Subcutaneous abdominal adipose tissue (tissue), 5 donors: ENCODE measurements around the gene CLK3.
A peak's percentile ranks its signal among the peaks of the same experiment; 100 is the strongest.

Experiments
- H3K27ac ChIP-seq: one replicate; pipeline ENCODE4 v1.7.0; 2013; ENCODE audit warnings: low read depth, mild to moderate bottlenecking, inconsistent platforms, low read length, moderate library complexity
- H3K27me3 ChIP-seq, 5 donors: one replicate each; pipeline ENCODE4 v1.7.0; 2013; ENCODE audit warnings: low read length in 5 of 5, inconsistent platforms in 1 of 5; ENCODE audit not compliant: control insufficient read depth in 5 of 5, insufficient read depth in 4 of 5
- H3K36me3 ChIP-seq, 5 donors: one replicate each; pipeline ENCODE4 v1.7.0; 2013; ENCODE audit warnings: low read length in 5 of 5; ENCODE audit not compliant: control insufficient read depth in 5 of 5, insufficient read depth in 5 of 5
- H3K4me1 ChIP-seq, 5 donors: one replicate each; pipeline ENCODE4 v1.7.0; 2013; ENCODE audit warnings: low read length in 5 of 5, mild to moderate bottlenecking in 3 of 5, moderate library complexity in 1 of 5; ENCODE audit not compliant: control insufficient read depth in 5 of 5, insufficient read depth in 5 of 5
- H3K4me3 ChIP-seq, 5 donors: one replicate each; pipeline ENCODE4 v1.7.0; 2013; ENCODE audit warnings: low read length in 5 of 5, low read depth in 1 of 5
- H3K9ac ChIP-seq, 5 donors: one replicate each; pipeline ENCODE4 v1.7.0; 2013; ENCODE audit warnings: low read length in 5 of 5, mild to moderate bottlenecking in 4 of 5, moderate library complexity in 3 of 5
- H3K9me3 ChIP-seq, 5 donors: one replicate each; pipeline ENCODE4 v1.7.0; 2013; ENCODE audit warnings: low read length in 5 of 5; ENCODE audit not compliant: control insufficient read depth in 5 of 5
- donor health status: healthy.
- donor health status: healthy.
- donor health status: healthy.
- donor health status: healthy.
- donor health status: healthy.

CLK3 gene

DNA sequence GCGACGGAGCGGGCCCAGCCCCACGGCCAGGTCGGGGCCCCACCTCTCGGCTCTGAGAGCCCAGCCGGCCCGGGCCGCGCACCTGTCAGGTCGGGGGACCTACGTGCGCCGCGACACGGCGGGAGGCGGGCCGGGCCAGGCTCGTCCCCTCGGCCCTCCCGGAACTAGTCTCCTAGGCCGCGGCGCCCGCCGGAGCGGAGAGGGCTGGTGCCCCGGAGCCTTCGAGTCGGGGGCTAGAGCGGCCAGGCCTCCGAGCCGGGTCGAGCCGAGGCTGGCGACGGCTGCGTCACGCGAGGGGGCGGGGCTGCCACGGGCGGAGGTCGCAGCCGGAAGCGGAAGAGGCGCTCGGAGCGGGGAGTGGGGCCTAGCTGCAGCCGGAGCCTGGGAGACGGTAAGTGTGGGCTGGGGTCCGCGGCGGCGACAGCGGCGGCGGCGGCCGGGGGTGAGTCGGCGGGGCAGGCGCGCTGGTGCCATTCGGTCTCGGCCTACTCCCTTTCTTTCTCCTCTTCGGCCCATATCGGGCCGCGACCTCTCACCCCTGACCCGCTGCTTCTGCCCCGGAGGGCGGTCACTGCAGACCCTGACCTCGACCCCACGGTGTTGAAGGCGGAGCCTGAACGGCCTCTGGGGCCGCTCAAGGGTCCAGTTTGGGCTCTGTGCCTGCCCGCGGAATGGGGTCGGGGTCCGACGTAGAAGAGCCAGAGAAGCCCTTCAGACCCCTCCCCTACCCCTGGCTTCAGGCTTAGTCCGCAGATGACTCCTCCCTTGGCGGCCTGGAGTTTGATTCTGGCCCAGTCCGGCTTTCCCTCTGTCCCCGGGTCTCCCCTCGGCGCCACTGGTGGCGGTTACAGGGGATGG lies at the start of gene CLK3:
TSS of gene CLK3 (plus strand) at position 329 of the 858 bp plus-strand sequence. CDS start 3,361 bp downstream, outside the sequence.
- H3K27me3 ChIP-seq = no peaks in the 10 kb centered on the region
- H3K4me1 ChIP-seq = peaks cover 9 to 65% (median 57%) of the 10 kb centered on the region in 5 donors
- H3K9ac ChIP-seq = peak within 1 kb of the TSS; percentile 93 to 100 (median 100)
- H3K36me3 ChIP-seq = peaks cover 0 to 23% (median 18%) of the 10 kb centered on the region in 5 donors
- no peaks in the 10 kb centered on the region for H3K9me3 ChIP-seq
- peak within 1 kb of the TSS; percentile 80 to 98 (median 91) for H3K4me3 ChIP-seq
- H3K27ac ChIP-seq = peak within 1 kb of the TSS; percentile 96

DNA sequence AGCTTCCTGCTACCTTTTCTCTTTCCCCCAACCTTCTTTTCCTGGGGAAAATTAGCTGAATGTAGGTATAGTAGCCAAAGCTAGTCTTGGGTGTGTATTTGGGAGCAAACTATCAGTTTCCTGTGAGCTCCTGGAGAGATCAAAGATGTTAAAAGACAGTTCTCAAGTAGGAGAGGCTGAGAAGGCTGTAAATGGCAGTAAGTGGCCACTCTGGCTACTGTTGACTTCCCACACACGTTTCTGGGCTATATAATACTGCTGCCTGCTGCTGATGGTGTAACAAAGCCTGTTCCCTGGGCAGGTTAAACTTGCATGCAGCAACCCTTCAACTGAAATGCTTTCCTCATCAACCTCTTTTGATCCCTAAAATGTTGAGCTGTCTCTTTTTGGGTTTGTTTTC lies 47.0 kb upstream of the CLK3 start:
- H3K9me3 ChIP-seq = no peaks in the 10 kb centered on the region
- H3K9ac ChIP-seq = no peak overlapping the region
- no peak overlapping the region for H3K4me3 ChIP-seq
- peaks cover 15 to 30% (median 18%) of the 10 kb centered on the region in 5 donors for H3K36me3 ChIP-seq
- H3K4me1 ChIP-seq = no peaks in the 10 kb centered on the region
- H3K27ac ChIP-seq = no peak overlapping the region
- no peaks in the 10 kb centered on the region for H3K27me3 ChIP-seq

DNA sequence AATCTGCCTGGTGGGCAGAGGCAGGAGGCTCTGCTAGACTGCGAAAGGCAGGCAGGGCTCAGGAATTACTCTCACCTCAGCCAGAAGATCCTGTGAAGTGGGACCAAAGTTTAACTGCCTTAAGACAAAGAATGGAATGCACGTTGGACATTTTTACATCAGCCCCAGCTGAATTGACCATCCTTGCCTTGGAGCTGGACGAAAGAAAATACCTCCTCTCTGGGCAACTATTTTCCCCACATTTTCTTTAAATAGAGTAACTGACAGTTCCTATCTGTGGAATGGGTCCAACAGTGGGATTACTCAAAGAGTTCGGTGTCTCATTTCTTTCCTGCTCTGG lies 45.9 kb upstream of the CLK3 start:
- H3K27me3 ChIP-seq = no peaks in the 10 kb centered on the region
- H3K9me3 ChIP-seq = no peaks in the 10 kb centered on the region
- H3K27ac ChIP-seq = no peak overlapping the region
- peaks cover 12 to 36% (median 25%) of the 10 kb centered on the region in 5 donors for H3K36me3 ChIP-seq
- H3K9ac ChIP-seq = no peak overlapping the region
- H3K4me1 ChIP-seq = no peaks in the 10 kb centered on the region
- no peak overlapping the region for H3K4me3 ChIP-seq

DNA sequence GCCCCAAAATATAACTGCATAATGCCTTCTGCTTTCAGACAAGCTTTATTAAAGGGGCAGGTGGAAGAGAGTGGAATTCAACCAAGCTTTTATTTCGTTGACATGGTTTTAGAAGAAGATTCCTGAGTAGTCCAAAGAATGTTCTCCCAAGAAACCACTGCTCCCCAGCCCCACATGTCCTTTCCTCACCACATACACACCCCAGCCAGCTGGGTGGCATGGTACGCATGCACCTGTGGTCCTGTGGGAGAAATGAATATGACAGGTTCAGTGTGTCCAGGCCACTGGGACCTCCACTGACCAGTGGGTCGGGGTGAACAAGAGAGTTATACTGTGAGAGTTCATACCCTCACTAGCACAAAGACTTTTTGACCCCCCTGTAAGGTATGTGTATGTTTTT lies 44.4 kb upstream of the CLK3 start:
- Histone ChIP-seq H3K4me1 (no peaks in the 10 kb centered on the region), H3K9me3 (no peaks in the 10 kb centered on the region), H3K27ac (no peak overlapping the region), H3K4me3 (no peak overlapping the region), H3K36me3 (peaks cover 12 to 51% (median 34%) of the 10 kb centered on the region in 5 donors), H3K9ac (no peak overlapping the region), H3K27me3 (no peaks in the 10 kb centered on the region)

DNA sequence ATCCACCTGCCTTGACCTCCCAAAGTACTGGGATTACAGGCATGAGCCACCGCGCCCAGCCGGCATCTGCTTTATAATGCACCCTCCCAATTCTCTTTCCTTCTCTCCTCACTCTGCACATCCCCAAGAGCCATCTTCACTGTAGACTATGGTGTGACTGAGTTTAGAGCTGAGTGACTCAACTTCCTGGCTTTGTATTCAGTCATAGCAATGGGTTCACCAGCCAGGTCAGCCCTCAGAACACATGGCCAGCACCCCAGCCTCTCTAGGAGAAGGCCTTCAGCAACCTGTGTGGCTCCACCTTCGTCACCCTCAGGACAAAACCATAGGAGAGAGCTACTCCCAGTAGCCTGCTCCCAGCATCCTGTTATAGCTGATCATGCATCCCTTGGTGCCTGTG lies 41.6 kb upstream of the CLK3 start:
- no peaks in the 10 kb centered on the region for H3K9me3 ChIP-seq
- no peak overlapping the region for H3K4me3 ChIP-seq
- H3K4me1 ChIP-seq = no peaks in the 10 kb centered on the region
- no peak overlapping the region for H3K27ac ChIP-seq
- H3K9ac ChIP-seq = no peak overlapping the region
- H3K27me3 ChIP-seq = no peaks in the 10 kb centered on the region
- peaks cover 8 to 72% (median 51%) of the 10 kb centered on the region in 5 donors for H3K36me3 ChIP-seq

DNA sequence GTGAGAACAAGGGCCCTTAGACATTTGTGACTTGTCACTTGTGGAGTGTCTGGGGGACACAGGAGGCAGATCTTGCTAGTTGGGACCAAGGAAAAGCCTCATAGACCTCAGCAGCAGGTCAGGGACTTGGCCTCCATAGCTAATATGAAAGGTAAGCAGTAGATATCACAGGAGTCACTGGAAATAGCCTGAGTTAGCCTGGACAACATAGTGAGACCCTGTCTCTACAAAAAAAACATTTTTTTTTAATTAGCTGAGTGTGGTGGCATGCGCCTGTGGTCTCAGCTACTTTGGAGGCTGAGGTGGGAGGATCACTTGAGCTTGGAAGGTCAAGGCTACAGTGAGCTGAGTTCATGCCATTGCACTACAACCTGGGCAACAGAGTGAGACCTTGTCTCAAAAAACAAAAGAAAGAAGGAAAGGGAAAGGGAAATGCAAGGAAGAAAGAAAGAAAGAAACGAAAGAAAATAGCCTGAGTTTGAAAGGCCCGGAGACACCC lies 37.1 kb upstream of the CLK3 start:
- Histone ChIP-seq H3K27me3 (no peaks in the 10 kb centered on the region), H3K9ac (no peak overlapping the region), H3K4me3 (no peak overlapping the region), H3K36me3 (peaks cover 4 to 60% (median 40%) of the 10 kb centered on the region in 5 donors), H3K4me1 (no peaks in the 10 kb centered on the region), H3K27ac (no peak overlapping the region), H3K9me3 (no peaks in the 10 kb centered on the region)

DNA sequence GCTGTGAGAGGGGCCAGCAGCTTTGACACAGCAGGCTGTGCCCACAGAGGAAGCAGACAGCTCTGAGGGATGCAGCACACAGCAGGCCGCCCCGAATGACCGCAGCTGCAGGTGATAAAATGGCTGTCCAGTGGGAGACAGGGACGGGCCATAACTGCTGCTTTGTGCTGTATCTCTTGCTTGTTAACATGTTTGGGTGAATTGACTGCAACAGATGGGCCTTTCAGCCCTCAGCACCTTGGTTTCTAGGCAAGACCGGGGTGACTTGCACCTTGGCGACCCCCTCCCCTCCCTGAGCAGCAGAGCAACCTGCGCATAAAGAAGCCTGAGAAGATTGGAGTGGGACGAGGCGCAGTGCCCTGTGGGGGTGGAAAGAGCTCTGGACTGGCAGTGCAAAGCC lies 36.6 kb upstream of the CLK3 start:
- Histone ChIP-seq H3K9me3 (no peaks in the 10 kb centered on the region), H3K4me1 (no peaks in the 10 kb centered on the region), H3K27ac (no peak overlapping the region), H3K36me3 (peaks cover 4 to 55% (median 38%) of the 10 kb centered on the region in 5 donors), H3K9ac (no peak overlapping the region), H3K4me3 (no peak overlapping the region), H3K27me3 (no peaks in the 10 kb centered on the region)

DNA sequence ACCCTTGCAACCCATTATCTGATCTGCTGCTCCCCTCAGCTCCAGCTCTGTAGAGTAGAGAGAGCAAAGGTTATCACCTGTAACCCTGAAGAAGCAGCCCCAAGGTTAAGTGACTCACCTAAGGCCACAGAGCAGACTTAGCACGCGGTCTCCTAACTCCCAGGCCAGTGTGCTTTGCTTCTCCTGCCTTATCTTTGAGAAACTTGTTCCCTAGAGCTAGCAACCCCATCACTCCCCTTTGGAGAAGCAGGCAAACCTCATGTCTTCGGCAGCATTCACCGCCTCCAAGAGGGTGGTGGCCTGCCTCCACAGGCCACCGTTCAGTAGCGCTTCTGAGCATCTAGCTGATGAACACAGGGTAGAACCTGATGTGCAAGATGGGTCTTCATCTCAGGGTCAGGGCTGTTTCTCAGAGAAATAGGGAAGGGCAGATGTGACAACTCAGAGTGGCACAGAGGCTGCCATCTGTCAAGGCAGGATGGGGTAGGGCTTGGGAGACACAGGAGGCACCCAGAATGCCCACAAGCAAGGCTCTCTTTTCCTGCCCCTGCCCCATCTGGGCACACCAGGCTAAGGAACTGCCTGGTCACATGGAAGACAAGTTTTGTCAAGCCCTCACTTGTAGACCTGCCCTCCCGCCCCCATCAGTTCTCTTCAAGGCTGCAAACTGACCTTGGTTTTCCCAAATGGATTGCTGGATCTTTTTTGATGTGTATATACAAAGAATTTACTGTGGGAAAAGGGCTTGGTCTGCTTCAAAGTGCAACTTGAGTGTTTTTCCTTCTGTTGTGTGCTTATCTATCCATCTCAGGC lies 34.9 kb upstream of the CLK3 start:
- H3K36me3 ChIP-seq = peaks cover 4 to 39% (median 28%) of the 10 kb centered on the region in 5 donors
- H3K27ac ChIP-seq = no peak overlapping the region
- no peaks in the 10 kb centered on the region for H3K4me1 ChIP-seq
- no peaks in the 10 kb centered on the region for H3K27me3 ChIP-seq
- H3K4me3 ChIP-seq = no peak overlapping the region
- no peaks in the 10 kb centered on the region for H3K9me3 ChIP-seq
- H3K9ac ChIP-seq = no peak overlapping the region

DNA sequence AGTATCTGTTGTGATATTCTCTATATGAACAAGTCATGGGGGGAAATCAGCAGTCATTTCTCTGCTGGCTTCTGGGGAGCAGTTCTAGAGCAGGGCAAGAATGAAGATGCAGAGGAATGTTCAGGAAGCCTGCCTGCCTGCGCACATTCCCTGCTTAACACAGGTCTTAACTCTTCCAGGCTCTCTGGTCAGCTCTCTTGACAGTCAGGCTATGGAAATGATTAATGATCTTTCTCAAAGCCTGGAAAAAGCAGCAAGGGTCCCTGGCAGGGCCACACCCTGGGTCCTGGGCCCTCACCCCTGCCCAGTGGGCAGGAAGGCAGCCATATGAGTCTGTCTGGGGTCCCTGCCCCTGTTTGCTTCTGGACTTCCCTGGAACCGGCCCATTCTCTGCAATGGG lies 31.4 kb upstream of the CLK3 start:
- H3K27me3 ChIP-seq = no peaks in the 10 kb centered on the region
- H3K27ac ChIP-seq = no peak overlapping the region
- H3K9me3 ChIP-seq = no peaks in the 10 kb centered on the region
- no peak overlapping the region for H3K4me3 ChIP-seq
- H3K4me1 ChIP-seq = peaks cover 2 to 11% (median 9%) of the 10 kb centered on the region in 5 donors
- peaks cover 4 to 21% (median 12%) of the 10 kb centered on the region in 5 donors for H3K36me3 ChIP-seq
- H3K9ac ChIP-seq = no peak overlapping the region

DNA sequence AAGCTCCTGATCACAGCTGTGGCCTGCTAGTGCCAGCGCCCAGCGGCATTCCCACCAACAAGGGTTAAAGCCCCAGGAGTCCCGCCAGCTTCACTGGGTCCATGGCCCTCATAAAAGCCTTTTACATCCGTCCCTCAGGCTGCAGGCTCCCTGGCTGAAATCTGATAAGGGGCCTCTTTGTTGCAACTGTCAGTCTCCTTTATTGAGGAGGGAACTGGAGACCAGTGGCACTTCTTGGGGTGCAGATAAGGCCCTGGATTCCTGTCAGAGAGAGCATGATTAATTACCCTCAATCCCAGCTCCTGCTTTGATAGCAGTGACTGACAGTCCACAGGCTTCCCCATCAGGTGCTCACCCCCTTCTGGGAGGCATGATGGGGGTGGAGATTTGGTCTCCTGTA lies 30.9 kb upstream of the CLK3 start:
- Histone ChIP-seq H3K4me3 (no peak overlapping the region), H3K36me3 (peaks cover 4 to 20% (median 12%) of the 10 kb centered on the region in 5 donors), H3K9ac (no peak overlapping the region), H3K4me1 (peaks cover 2 to 16% (median 14%) of the 10 kb centered on the region in 5 donors), H3K9me3 (no peaks in the 10 kb centered on the region), H3K27me3 (no peaks in the 10 kb centered on the region), H3K27ac (no peak overlapping the region)
